Peyer's patch (tissue), 4 donors: ENCODE measurements around the gene SLC12A9. TPM values are rescaled to one million over a fixed set of nuclear protein-coding genes. Genes with fewer than 3 reads are reported as not detected.

Experiments used
- DNase-seq, 3 donors: peaks; one replicate each; pipeline ENCODE4 v3.0.0-alpha.2; 2017 to 2019
- H3K27ac ChIP-seq, 4 donors: fragments of 200-600 bp; sonication (generic); one replicate each; pipeline ENCODE4 v1.5.1; 2016 to 2019
- H3K27me3 ChIP-seq, 2 donors: fragments of 200-600 bp; sonication (generic); one replicate each; pipeline ENCODE4 v1.5.1; 2019
- H3K36me3 ChIP-seq, 3 donors: fragments of 200-600 bp; sonication (generic); one replicate each; pipeline ENCODE4 v1.5.1; 2016 to 2019
- H3K4me1 ChIP-seq, 4 donors: fragments of 200-600 bp; sonication (generic); one replicate each; pipeline ENCODE4 v1.5.1; 2016 to 2019
- H3K4me3 ChIP-seq, 4 donors: fragments of 200-600 bp; sonication (generic); 1 replicate in 3 of 4; 2 replicates in 1 of 4; pipeline ENCODE4 v1.5.1; 2016 to 2019; ENCODE audit warnings: mild to moderate bottlenecking in 1 of 4
- H3K9me3 ChIP-seq, 4 donors: fragments of 200-600 bp; sonication (generic); one replicate each; pipeline ENCODE4 v1.5.1; 2016 to 2019; ENCODE audit warnings: mild to moderate bottlenecking in 1 of 4
- POLR2A ChIP-seq, 2 donors: fragments of 450-650 bp; IDR thresholded peaks; one replicate each; pipeline ENCODE4 v1.5.1; 2017; ENCODE audit warnings: antibody characterized with exemption in 2 of 2, mild to moderate bottlenecking in 2 of 2, moderate library complexity in 2 of 2
- total RNA-seq, 4 donors: library from RNA; depleted of rRNA; stranded (reverse); fragments of >200 nt; gene quantifications; one replicate each; pipeline ENCODE4 v1.1.0, GENCODE V29; 2016
- TF ChIP-seq, protein P1 (sequence below), 6 experiments: fragments of 450-650 bp in 4 of 6; fragments of 200-600 bp in 2 of 6; sonication (generic) in 1 of 6; IDR thresholded peaks; one replicate each; pipeline ENCODE4 v1.5.1; 2017 to 2019; ENCODE audit warnings: antibody characterized with exemption in 6 of 6, mild to moderate bottlenecking in 3 of 6, moderate library complexity in 1 of 6

Gene SLC12A9
- total RNA-seq, 4 donors from 2014 or later = 24.8 to 51.1 (median 28.2) TPM

DNA sequence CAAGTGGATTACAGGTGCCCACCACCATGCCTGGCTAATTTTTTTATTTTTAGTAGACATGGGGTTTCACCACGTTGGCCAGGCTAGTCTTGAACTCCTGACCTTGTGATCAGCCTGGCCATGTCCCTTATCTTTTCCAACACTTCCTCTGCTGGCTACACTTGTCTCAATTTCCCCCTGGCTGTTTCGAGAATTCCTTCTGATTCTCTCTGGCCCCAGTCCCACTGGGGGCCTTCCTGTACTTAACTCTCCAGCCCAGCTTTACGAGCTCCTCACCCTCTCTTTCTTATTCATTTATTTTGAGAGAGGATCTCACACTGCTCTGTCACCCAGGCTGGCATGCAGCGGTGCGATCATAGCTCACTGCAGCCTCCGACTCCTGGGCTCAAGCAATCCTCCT, 33.7 kb upstream of the SLC12A9 start:
- DNase-seq = no peak
- Histone ChIP-seq H3K36me3 (peaks cover 0 to 67% (median 0%) of the 10 kb centered on the region in 3 donors), H3K9me3 (no peaks in the 10 kb centered on the region), H3K27me3 (no peaks in the 10 kb centered on the region), H3K4me3 (no peak overlapping the region), H3K4me1 (no peaks in the 10 kb centered on the region), H3K27ac (no peak overlapping the region)
- TF ChIP-seq, protein P1, sequence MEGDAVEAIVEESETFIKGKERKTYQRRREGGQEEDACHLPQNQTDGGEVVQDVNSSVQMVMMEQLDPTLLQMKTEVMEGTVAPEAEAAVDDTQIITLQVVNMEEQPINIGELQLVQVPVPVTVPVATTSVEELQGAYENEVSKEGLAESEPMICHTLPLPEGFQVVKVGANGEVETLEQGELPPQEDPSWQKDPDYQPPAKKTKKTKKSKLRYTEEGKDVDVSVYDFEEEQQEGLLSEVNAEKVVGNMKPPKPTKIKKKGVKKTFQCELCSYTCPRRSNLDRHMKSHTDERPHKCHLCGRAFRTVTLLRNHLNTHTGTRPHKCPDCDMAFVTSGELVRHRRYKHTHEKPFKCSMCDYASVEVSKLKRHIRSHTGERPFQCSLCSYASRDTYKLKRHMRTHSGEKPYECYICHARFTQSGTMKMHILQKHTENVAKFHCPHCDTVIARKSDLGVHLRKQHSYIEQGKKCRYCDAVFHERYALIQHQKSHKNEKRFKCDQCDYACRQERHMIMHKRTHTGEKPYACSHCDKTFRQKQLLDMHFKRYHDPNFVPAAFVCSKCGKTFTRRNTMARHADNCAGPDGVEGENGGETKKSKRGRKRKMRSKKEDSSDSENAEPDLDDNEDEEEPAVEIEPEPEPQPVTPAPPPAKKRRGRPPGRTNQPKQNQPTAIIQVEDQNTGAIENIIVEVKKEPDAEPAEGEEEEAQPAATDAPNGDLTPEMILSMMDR (IDR thresholded peaks at IDR 0.05) = no peak
- no peak for TF ChIP-seq POLR2A (IDR thresholded peaks at IDR 0.05)

- DNase-seq = no peak
- no peak for TF ChIP-seq POLR2A (IDR thresholded peaks at IDR 0.05)
- TF ChIP-seq, protein P1 (IDR thresholded peaks at IDR 0.05) = no peak
- Histone ChIP-seq H3K4me3 (no peak overlapping the region), H3K27me3 (no peaks in the 10 kb centered on the region), H3K36me3 (peaks cover 0 to 59% (median 0%) of the 10 kb centered on the region in 3 donors), H3K9me3 (no peaks in the 10 kb centered on the region), H3K4me1 (peaks cover 0 to under 1% (median 0%) of the 10 kb centered on the region in 4 donors), H3K27ac (no peak overlapping the region)
These were observed 32.9 kb upstream of the SLC12A9 start for GRCh38 chr7:100819586-100819985.

GRCh38 chr7:100822236-100823139, 30.0 kb upstream of the SLC12A9 start:
- Histone ChIP-seq H3K4me1 (peaks cover 0 to 23% (median 5%) of the 10 kb centered on the region in 4 donors), H3K27me3 (no peaks in the 10 kb centered on the region), H3K9me3 (peaks cover 0 to 2% (median 0%) of the 10 kb centered on the region in 4 donors), H3K4me3 (no peak overlapping the region), H3K36me3 (peaks cover 0 to 43% (median 0%) of the 10 kb centered on the region in 3 donors), H3K27ac (no peak overlapping the region)
- TF ChIP-seq, protein P1 (IDR thresholded peaks at IDR 0.05) = no peak
- TF ChIP-seq POLR2A (IDR thresholded peaks at IDR 0.05) = no peak
- no peak for DNase-seq

- no peak overlapping the region for H3K27ac ChIP-seq
- no peak for DNase-seq
- H3K36me3 ChIP-seq = peaks cover 0 to 41% (median 0%) of the 10 kb centered on the region in 3 donors
- peaks cover 0 to 29% (median 7%) of the 10 kb centered on the region in 4 donors for H3K4me1 ChIP-seq
- no peaks in the 10 kb centered on the region for H3K27me3 ChIP-seq
- TF ChIP-seq POLR2A (IDR thresholded peaks at IDR 0.05) = no peak
- TF ChIP-seq, protein P1 (IDR thresholded peaks at IDR 0.05) = no peak
- peaks cover 0 to 4% (median 0%) of the 10 kb centered on the region in 4 donors for H3K9me3 ChIP-seq
- H3K4me3 ChIP-seq = no peak overlapping the region
These were observed 29.4 kb upstream of the SLC12A9 start for GRCh38 chr7:100823140-100823525.

DNA sequence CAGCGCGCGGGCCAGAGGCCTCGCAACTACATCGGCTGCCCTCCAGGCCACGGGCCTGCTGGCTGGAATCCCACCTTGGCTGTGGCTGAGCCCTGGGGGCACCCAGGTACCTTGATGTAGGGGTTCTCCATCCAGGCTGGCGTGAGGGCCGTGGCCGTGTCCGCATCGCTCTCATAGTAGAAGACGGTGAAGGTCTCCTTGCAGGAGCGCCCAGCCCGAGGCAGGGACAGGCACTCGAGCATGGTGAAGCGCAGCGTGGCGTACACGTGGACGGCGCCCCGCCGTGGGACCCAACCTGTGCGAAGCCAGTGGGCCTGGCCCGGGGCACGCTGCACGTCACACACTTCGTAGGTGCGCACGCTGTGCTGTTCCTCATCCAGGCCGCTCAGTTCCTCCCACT, 29.0 kb upstream of the SLC12A9 start:
- H3K27ac ChIP-seq = no peak overlapping the region
- TF ChIP-seq POLR2A (IDR thresholded peaks at IDR 0.05) = no peak
- TF ChIP-seq, protein P1 (IDR thresholded peaks at IDR 0.05) = no peak
- H3K4me1 ChIP-seq = peaks cover 0 to 33% (median 7%) of the 10 kb centered on the region in 4 donors
- peaks cover 0 to 39% (median 0%) of the 10 kb centered on the region in 3 donors for H3K36me3 ChIP-seq
- no peak for DNase-seq
- peaks cover 0 to 4% (median 0%) of the 10 kb centered on the region in 4 donors for H3K9me3 ChIP-seq
- H3K27me3 ChIP-seq = no peaks in the 10 kb centered on the region
- no peak overlapping the region for H3K4me3 ChIP-seq
